B cell (primary cell): ENCODE measurements around the gene PGBD5. TPM values are rescaled to one million over a fixed set of nuclear protein-coding genes. Genes with fewer than 3 reads are reported as not detected.

Source experiments
- ATAC-seq: fragments of 200-7000 bp; cut with Tn5 transposase; one replicate; pipeline ENCODE4 v1.10.0; 2021; ENCODE audit warnings: low read depth, mild to moderate bottlenecking, moderate number of reproducible peaks, moderate library complexity
- CTCF ChIA-PET: fragments of 350-600 bp; sonication (Branson Sonifier 250); formaldehyde crosslinking; loops from one replicate; lab custom pipeline; 2021; ENCODE audit warnings: antibody characterized with exemption, inconsistent platforms; lab: Charles Lee
- POLR2A ChIA-PET: fragments of 350-600 bp; sonication (Branson Sonifier 250); formaldehyde crosslinking; loops from one replicate; lab custom pipeline; 2021; ENCODE audit warnings: antibody characterized with exemption; lab: Charles Lee
- DNase-seq: peaks from one replicate; pipeline ENCODE4 v3.0.0; 2013
- H2AFZ ChIP-seq: 2 replicates; pipeline ENCODE4 v1.6.1; 2012; ENCODE audit warnings: mild to moderate bottlenecking, low read depth, low read length; ENCODE audit not compliant: insufficient read depth, poor library complexity, severe bottlenecking
- H3K27ac ChIP-seq, 2 donors: 1 replicate in 1 of 2; 2 replicates in 1 of 2; pipeline ENCODE4 v1.5.1; 2012 to 2013; ENCODE audit warnings: low read length in 2 of 2, mild to moderate bottlenecking in 2 of 2, moderate library complexity in 1 of 2
- H3K27me3 ChIP-seq, 4 experiments: fragments of 200-600 bp in 1 of 4; sonication (generic) in 1 of 4; replicated peaks in 1 of 4; 1 replicate in 2 of 4; 2 replicates in 2 of 4; pipeline versions ENCODE4 v1.6.1 to v1.7.0; 2013 to 2016; ENCODE audit warnings: low read length in 3 of 4, mild to moderate bottlenecking in 2 of 4, mixed read lengths in 1 of 4, moderate library complexity in 1 of 4; ENCODE audit not compliant: insufficient read depth in 4 of 4, control insufficient read depth in 3 of 4; ENCODE audit errors: control extremely low read depth in 1 of 4
- H3K36me3 ChIP-seq, 2 experiments: replicated peaks in 1 of 2; 1 replicate in 1 of 2; 2 replicates in 1 of 2; pipeline versions ENCODE4 v1.6.1 to v1.7.1; 2013; ENCODE audit warnings: low read length in 1 of 2; ENCODE audit not compliant: insufficient read depth in 2 of 2, control insufficient read depth in 1 of 2; ENCODE audit errors: control extremely low read depth in 1 of 2, extremely low read depth in 1 of 2
- H3K4me1 ChIP-seq, 2 donors: fragments of 200-600 bp in 1 of 2; sonication (generic) in 1 of 2; 1 replicate in 1 of 2; 2 replicates in 1 of 2; pipeline versions ENCODE4 v1.5.1 to v1.6.1; 2013 to 2017; ENCODE audit warnings: low read length in 2 of 2; ENCODE audit not compliant: control insufficient read depth in 2 of 2, insufficient read depth in 2 of 2
- H3K4me2 ChIP-seq: replicated peaks from 2 replicates; pipeline ENCODE3; 2012; ENCODE audit warnings: mild to moderate bottlenecking, low read depth, low read length; ENCODE audit not compliant: poor library complexity, severe bottlenecking
- H3K4me3 ChIP-seq, 5 experiments: fragments of 200-600 bp in 1 of 5; sonication (generic) in 1 of 5; 1 replicate in 3 of 5; 2 replicates in 2 of 5; pipeline versions ENCODE4 v1.5.1 to v1.7.0; 2011 to 2016; ENCODE audit warnings: low read length in 4 of 5, mild to moderate bottlenecking in 4 of 5, low read depth in 2 of 5, control low read depth in 1 of 5, moderate library complexity in 1 of 5; ENCODE audit not compliant: insufficient read depth in 1 of 5; ENCODE audit errors: control extremely low read depth in 1 of 5, extremely low read depth in 1 of 5
- H3K79me2 ChIP-seq: fragments of 200-600 bp; sonication (generic); one replicate; pipeline ENCODE4 v1.6.0; 2016; ENCODE audit warnings: low read length; ENCODE audit not compliant: control insufficient read depth, insufficient read depth
- H3K9ac ChIP-seq: fragments of 200-600 bp; sonication (generic); 2 replicates; pipeline ENCODE4 v1.6.1; 2017; ENCODE audit warnings: mild to moderate bottlenecking, low read length, moderate library complexity
- H3K9me3 ChIP-seq, 3 donors: one replicate each; pipeline versions ENCODE4 v1.6.1 to v1.7.1; 2013; ENCODE audit warnings: low read length in 2 of 3; ENCODE audit not compliant: control insufficient read depth in 2 of 3, insufficient read depth in 1 of 3; ENCODE audit errors: control extremely low read depth in 1 of 3
- H4K20me1 ChIP-seq: 2 replicates; pipeline ENCODE4 v1.6.0; 2012; ENCODE audit warnings: mild to moderate bottlenecking, low read length; ENCODE audit not compliant: insufficient read depth, control insufficient read depth, poor library complexity, severe bottlenecking
- H3K27ac Mint-ChIP-seq: one replicate; pipeline ENCODE4 v1.8.0; 2021; ENCODE audit warnings: mixed read lengths
- H3K27me3 Mint-ChIP-seq: one replicate; pipeline ENCODE4 v1.8.0; 2021; ENCODE audit warnings: mixed read lengths
- H3K4me1 Mint-ChIP-seq: one replicate; pipeline ENCODE4 v1.8.0; 2021; ENCODE audit warnings: mixed read lengths
- H3K4me3 Mint-ChIP-seq: one replicate; pipeline ENCODE4 v1.8.0; 2021; ENCODE audit warnings: mixed read lengths
- H3K9me3 Mint-ChIP-seq: one replicate; pipeline ENCODE4 v1.8.0; 2022; ENCODE audit warnings: mixed read lengths; ENCODE audit not compliant: insufficient read depth
- EZH2 ChIP-seq: IDR thresholded peaks from 2 replicates; pipeline ENCODE4 v1.6.1; 2012; ENCODE audit warnings: borderline replicate concordance, low read depth, mild to moderate bottlenecking, moderate library complexity, low read length; ENCODE audit not compliant: insufficient read depth, poor library complexity, severe bottlenecking
- whole genome bisulfite sequencing: methylation state at CpG from one replicate; pipeline ENCODE4 v1.1.5; 2013; ENCODE audit warnings: missing lambda C conversion rate; ENCODE audit not compliant: insufficient coverage; 5-methylcytosine and 5-hydroxymethylcytosine counted together
- intact Hi-C: fragments of 100-400 bp; cut with micrococcal nuclease; formaldehyde crosslinking; loops from one replicate; pipeline ENCODE4 v1.10.0; 2022
- polyA plus RNA-seq: library from polyadenylated mRNA; depleted of rRNA; stranded (reverse); fragments of >200 nt; gene quantifications from 2 replicates; pipeline ENCODE4 v1.2.3, GENCODE V29; 2012
- total RNA-seq, 2 donors: library from RNA; stranded (reverse); fragments of 120-200 nt in 1 of 2; gene quantifications; 1 replicate in 1 of 2; 2 replicates in 1 of 2; pipeline versions ENCODE4 v1.2.3 to v1.2.4, GENCODE V29; 2013 to 2022
- TF ChIP-seq, protein P1 (sequence below): fragments of 200-600 bp; IDR thresholded peaks from one replicate; pipeline ENCODE4 v1.8.0; 2022; ENCODE audit warnings: antibody characterized with exemption, mild to moderate bottlenecking

Gene PGBD5
- total and polyA plus RNA-seq, 2 donors (not counting 1 experiment from before 2014, with no cell fraction given), result 0.07 TPM; not detected in 1

DNA sequence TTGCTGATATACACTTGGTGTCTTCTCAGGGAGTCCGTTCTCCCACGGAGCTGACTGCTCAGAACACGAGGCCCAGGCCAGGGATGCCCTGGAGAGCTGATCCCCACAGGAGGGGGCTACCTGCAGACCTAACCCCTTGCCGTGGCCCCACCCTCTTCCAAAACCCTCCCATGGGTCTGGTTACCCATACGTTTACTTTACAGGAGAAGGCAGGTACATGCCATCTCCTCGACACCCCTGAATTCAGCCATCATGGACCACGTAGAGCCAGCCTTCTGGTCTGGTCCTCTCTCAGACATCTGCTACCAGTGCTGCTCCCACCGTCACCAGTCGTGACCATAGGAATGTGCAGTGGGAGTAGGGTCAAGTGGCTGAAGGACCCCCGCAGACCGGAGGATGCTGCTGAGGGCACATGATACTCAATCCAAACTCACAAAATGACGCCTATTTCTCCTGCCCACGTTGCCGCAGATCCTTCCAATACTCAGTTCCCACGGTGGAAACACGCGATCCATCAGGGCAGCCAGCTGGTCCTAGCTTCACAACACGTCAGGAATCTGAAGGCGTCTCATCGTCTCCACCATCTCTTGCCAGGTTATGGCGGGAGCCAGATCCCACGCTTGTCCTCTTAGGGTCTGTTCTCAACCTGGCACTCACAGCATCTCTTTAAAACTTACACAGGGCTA, 26.7 kb downstream of the PGBD5 start:
- intact Hi-C loops, result no loop called here
- no peak for TF ChIP-seq EZH2
- TF ChIP-seq, protein P1, sequence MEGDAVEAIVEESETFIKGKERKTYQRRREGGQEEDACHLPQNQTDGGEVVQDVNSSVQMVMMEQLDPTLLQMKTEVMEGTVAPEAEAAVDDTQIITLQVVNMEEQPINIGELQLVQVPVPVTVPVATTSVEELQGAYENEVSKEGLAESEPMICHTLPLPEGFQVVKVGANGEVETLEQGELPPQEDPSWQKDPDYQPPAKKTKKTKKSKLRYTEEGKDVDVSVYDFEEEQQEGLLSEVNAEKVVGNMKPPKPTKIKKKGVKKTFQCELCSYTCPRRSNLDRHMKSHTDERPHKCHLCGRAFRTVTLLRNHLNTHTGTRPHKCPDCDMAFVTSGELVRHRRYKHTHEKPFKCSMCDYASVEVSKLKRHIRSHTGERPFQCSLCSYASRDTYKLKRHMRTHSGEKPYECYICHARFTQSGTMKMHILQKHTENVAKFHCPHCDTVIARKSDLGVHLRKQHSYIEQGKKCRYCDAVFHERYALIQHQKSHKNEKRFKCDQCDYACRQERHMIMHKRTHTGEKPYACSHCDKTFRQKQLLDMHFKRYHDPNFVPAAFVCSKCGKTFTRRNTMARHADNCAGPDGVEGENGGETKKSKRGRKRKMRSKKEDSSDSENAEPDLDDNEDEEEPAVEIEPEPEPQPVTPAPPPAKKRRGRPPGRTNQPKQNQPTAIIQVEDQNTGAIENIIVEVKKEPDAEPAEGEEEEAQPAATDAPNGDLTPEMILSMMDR, result no peak
- H3K9me3 ChIP-seq, result no peaks in the 10 kb centered on the region

DNA sequence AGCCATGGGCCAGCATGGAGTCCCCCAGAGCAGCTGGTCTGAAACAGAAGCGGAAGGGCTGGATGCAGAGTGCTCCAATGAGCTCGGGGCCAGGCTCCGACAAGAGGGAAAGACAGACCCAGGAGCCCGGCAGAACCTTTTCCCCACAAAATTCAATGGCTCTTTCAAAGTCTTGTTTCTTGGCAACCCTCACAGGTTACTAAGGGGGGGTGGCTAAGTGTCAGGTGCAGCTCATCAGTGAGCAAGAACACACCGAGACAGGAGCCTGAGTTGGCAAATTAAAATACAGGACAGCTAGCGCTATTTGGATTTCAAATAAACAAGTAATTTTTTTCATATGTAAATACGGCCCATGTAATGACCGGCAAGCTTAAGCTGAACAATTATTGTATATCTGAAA, 27.3 kb downstream of the PGBD5 start:
- Mint-ChIP-seq H3K4me1 (no peaks in the 10 kb centered on the region), H3K27ac (no peak overlapping the region), H3K4me3 (no peak overlapping the region), H3K9me3 (no peaks in the 10 kb centered on the region), H3K27me3 (peaks cover 35% of the 10 kb centered on the region)
- DNase-seq (no peak), ATAC-seq (no peak)
- TF ChIP-seq, protein P1, result no peak
- ChIA-PET POLR2A (no interaction called here), CTCF (no interaction called here)
- Histone ChIP-seq H3K4me2 (no peak overlapping the region), H3K36me3 (no peaks in the 10 kb centered on the region), H3K9me3 (peaks cover 0 to 3% (median 0%) of the 10 kb centered on the region in 3 donors), H3K79me2 (no peaks in the 10 kb centered on the region), H3K27me3 (peaks cover 0 to 20% (median 7%) of the 10 kb centered on the region in 4 experiments), H3K27ac (no peak overlapping the region), H3K9ac (no peak overlapping the region), H3K4me3 (no peak overlapping the region), H4K20me1 (no peaks in the 10 kb centered on the region), H3K4me1 (no peaks in the 10 kb centered on the region), H2AFZ (no peak overlapping the region)
- 90% methylated on average over 2 of the region's 8 CpGs for WGBS
- intact Hi-C loops, result no loop called here

More for the DNA sequence above, 26.7 kb downstream of the PGBD5 start:
- H3K4me1 ChIP-seq, result no peaks in the 10 kb centered on the region
- no peak overlapping the region for H3K4me3 ChIP-seq
- peaks cover 0 to 20% (median 7%) of the 10 kb centered on the region in 4 experiments for H3K27me3 ChIP-seq
- no peaks in the 10 kb centered on the region for H3K4me1 Mint-ChIP-seq
- H3K4me3 Mint-ChIP-seq, result no peak overlapping the region
- no peaks in the 10 kb centered on the region for H3K79me2 ChIP-seq
- no peaks in the 10 kb centered on the region for H3K9me3 Mint-ChIP-seq
- ChIA-PET CTCF (no interaction called here), POLR2A (no interaction called here)
- ATAC-seq (no peak), DNase-seq (no peak)
- H3K36me3 ChIP-seq, result no peaks in the 10 kb centered on the region
- H4K20me1 ChIP-seq, result no peaks in the 10 kb centered on the region
- no peak overlapping the region for H3K9ac ChIP-seq
- WGBS, result 95% methylated on average over 17 of the region's 22 CpGs
- no peak overlapping the region for H3K27ac Mint-ChIP-seq
- H3K27me3 Mint-ChIP-seq, result peaks cover 36% of the 10 kb centered on the region
- H3K4me2 ChIP-seq, result no peak overlapping the region
- H3K27ac ChIP-seq, result no peak overlapping the region
- H2AFZ ChIP-seq, result no peak overlapping the region
